Measurements from ENCODE around the gene IL21R.

IL21R gene

DNA sequence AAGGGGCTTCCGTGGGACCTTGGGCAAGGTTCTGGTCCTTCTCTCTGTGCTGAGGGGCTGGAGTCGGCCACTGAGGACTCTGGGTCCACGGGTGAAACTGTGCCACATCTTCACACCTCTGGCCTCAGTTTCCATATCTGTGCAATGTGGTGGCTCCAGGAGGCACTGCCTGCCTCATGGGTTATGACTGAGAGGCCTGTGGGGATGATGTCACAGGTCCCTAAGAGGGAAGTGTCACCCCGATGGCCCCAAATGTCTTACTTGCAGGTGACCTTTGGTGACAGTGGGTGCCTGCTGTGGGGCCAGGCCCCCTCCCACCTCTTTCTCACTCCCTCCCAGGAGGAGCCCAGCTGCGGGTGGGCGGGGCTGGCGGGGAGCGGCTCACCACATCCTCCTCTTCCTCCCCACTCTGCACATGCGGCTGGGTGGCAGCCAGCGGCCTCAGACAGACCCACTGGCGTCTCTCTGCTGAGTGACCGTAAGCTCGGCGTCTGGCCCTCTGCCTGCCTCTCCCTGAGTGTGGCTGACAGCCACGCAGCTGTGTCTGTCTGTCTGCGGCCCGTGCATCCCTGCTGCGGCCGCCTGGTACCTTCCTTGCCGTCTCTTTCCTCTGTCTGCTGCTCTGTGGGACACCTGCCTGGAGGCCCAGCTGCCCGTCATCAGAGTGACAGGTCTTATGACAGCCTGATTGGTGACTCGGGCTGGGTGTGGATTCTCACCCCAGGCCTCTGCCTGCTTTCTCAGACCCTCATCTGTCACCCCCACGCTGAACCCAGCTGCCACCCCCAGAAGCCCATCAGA lies at the start of gene IL21R:
TSS of gene IL21R (plus strand) at position 407 of the 801 bp plus-strand sequence. CDS start 27,898 bp downstream, outside the sequence.
- no peak for DNase-seq (ENCODE audit: low read depth)

DNA sequence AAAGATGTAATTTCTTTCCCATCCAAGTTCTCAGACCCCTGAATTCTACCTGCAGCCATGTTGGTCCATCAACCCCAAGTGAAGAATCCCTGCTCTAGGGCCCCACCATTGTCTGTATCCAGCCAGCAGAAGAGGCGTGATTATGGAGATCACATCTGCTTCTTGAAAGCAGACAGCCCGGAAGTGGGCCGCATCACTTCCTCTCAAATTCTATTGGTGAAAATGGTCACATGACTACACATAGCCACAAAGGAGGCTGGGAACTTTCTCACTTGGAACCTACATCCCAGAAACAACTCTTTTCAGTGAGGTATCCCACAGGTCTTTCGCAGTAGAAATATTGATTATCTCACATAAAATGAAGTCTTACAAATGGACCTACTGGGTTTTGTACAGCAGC lies 48.1 kb upstream of the IL21R start:
- no peak for DNase-seq (ENCODE audit: low read depth)

DNA sequence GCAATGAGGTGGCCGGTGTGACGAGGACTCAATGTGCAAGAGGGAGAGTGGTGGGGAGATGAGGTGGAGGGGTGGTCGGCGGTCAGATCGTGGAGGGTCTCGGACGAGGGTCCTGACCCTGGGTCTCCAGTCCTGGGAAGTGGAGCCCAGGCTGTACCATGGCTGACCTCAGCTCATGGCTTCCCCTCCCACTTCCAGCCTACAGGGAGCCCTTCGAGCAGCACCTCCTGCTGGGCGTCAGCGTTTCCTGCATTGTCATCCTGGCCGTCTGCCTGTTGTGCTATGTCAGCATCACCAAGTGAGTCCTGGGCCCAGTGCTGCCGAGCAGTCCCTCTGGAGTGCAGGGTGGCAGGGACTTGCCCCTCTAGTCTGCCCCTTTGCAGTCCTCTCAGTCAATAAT lies 46.4 kb upstream of the IL21R start:
- no peak for DNase-seq (ENCODE audit: low read depth)

DNA sequence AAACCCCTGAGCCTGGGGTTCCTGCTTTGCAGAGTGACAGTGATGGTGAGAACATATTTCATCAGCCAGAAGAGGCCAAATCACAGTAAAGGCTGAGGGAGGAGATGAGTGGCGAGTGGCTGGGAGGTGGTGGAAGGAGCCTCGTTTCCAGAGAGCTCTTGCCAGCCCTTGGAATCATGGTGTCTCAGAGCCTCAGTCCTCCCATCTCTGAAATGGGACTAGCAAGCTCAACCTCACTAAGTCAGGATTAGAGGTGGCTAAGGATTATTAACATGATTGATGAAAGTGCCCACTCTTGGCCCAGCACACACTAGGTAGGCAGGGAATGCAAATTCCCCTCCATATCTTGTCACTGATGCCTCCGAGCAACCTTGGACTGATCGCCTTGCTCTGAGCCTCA lies 45.2 kb upstream of the IL21R start:
- no peak for DNase-seq (ENCODE audit: low read depth)

DNA sequence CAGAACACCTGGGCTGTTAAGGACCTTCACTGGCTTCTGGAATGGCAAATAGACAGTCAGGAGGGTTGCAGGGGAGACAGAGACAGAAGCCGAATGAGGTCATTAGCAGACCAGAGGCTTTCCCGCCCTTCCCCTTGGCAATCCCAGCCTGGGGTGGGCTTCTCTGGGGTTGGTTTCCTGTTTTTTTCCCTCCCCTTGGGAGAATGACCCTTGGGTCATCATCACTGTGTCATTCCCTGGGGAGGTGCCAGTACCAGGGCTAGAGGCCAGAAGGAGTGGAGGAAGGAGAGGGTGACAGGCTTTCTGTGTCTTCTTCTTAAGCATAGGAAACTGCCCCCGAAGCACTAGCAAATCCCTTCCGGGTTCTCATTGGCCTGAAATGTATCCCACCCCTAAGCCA lies 42.9 kb upstream of the IL21R start:
- no peak for DNase-seq (ENCODE audit: low read depth)

DNA sequence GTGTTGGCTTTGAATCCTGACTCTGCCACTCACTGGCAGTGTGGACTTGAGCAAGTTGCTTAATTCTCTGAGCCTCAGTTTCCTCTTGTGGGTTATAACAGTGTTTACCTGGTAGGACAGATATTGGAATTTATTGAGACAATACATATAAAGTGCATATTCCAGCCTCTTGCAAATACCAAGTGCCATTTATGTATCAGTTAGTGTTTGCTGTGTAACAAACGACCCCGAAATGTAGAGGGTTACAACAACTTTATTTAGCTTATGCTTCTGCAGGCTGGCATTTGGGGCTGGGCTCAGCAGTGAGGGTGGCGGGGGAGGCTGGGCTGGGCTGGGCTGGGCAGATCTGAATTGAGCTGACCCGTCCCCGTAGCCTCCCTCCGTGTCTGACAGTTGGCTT lies 42.4 kb upstream of the IL21R start:
- DNase-seq (ENCODE audit: low read depth), result no peak

DNA sequence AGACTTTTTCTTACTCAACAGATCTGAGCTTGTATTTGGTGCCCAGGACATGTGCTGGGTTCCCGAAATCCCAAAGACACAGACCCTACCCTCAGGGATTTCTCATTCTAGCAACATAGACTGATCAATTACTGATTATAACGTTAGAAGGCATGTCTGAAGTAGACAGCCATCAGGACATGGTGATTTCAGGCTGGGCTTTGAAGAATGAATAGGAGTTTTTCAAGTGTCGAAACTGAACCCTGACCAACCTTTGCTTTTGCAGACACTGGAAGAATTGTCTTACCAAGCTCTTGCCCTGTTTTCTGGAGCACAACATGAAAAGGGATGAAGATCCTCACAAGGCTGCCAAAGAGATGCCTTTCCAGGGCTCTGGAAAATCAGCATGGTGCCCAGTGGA lies 40.0 kb upstream of the IL21R start:
- DNase-seq (ENCODE audit: low read depth), result no peak

DNA sequence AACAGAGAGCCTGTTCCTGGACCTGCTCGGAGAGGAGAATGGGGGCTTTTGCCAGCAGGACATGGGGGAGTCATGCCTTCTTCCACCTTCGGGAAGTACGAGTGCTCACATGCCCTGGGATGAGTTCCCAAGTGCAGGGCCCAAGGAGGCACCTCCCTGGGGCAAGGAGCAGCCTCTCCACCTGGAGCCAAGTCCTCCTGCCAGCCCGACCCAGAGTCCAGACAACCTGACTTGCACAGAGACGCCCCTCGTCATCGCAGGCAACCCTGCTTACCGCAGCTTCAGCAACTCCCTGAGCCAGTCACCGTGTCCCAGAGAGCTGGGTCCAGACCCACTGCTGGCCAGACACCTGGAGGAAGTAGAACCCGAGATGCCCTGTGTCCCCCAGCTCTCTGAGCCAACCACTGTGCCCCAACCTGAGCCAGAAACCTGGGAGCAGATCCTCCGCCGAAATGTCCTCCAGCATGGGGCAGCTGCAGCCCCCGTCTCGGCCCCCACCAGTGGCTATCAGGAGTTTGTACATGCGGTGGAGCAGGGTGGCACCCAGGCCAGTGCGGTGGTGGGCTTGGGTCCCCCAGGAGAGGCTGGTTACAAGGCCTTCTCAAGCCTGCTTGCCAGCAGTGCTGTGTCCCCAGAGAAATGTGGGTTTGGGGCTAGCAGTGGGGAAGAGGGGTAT lies 39.3 kb upstream of the IL21R start:
- DNase-seq (ENCODE audit: low read depth), result no peak

DNA sequence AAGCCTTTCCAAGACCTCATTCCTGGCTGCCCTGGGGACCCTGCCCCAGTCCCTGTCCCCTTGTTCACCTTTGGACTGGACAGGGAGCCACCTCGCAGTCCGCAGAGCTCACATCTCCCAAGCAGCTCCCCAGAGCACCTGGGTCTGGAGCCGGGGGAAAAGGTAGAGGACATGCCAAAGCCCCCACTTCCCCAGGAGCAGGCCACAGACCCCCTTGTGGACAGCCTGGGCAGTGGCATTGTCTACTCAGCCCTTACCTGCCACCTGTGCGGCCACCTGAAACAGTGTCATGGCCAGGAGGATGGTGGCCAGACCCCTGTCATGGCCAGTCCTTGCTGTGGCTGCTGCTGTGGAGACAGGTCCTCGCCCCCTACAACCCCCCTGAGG lies 38.7 kb upstream of the IL21R start:
- no peak for DNase-seq (ENCODE audit: low read depth)

DNA sequence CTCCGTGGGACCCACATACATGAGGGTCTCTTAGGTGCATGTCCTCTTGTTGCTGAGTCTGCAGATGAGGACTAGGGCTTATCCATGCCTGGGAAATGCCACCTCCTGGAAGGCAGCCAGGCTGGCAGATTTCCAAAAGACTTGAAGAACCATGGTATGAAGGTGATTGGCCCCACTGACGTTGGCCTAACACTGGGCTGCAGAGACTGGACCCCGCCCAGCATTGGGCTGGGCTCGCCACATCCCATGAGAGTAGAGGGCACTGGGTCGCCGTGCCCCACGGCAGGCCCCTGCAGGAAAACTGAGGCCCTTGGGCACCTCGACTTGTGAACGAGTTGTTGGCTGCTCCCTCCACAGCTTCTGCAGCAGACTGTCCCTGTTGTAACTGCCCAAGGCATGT lies 38.2 kb upstream of the IL21R start:
- no peak for DNase-seq (ENCODE audit: low read depth)

DNA sequence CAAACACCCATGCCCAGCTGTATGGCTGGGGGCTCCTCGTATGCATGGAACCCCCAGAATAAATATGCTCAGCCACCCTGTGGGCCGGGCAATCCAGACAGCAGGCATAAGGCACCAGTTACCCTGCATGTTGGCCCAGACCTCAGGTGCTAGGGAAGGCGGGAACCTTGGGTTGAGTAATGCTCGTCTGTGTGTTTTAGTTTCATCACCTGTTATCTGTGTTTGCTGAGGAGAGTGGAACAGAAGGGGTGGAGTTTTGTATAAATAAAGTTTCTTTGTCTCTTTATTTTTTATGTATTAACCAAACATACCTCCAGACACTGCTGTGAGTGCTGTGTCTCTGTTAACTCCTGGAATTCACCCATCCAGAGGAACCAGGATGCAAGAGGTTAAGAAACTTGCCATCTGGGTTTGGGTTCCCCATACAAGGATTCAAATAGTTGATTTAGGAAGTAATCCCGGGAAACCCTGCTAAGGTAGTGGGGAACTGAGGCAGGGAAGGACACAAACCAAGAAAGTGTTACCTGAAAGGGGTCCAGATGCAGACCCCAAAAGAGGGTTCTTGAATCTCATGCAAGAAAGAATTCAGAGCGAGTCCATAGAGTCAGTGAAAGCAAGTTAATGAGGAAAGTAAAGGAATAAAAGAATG lies 37.4 kb upstream of the IL21R start:
- DNase-seq (ENCODE audit: low read depth), result no peak

DNA sequence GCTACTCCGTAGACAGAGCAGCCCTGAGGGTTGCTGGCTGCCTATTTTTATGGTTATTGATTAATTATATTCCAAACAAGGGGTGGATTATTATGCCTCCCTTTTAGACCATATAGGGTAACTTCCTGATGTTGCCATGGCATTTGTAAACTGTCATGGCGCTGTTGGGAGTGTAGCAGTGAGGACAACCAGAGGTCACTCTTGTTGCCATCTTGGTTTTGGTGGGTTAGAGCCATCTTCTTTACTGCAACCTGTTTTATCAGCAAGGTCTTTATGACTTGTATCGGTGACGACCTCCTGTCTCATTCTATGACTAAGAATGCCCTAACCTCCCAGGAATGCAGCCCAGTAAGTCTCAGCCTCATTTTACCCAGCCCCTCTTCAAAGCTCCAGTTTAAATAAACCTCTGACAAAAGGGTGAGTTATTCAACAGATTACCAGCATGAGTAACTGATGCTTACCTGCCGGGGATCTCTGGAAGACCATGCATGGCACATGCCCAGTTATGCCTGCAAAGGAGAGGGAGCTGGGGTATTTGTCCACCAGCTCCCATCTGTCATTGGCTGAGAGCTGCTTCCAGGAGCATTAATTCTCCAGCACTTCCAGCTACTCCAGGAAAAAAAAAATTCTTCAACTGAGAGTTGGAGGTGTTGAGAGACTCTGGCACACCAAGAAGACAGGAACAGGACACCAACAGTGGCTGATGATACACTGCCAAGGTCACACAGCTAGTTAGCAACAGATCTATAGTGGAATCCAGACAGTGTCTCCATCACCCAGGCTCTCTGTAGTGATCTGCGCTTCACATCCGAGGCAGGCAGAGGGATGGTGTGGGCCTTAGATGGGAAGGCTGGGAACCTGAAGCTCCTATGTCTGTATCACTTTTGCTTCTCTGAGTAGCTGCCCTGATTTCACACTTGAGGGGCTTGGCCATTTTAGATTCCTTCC lies 36.6 kb upstream of the IL21R start:
- no peak for DNase-seq (ENCODE audit: low read depth)

DNA sequence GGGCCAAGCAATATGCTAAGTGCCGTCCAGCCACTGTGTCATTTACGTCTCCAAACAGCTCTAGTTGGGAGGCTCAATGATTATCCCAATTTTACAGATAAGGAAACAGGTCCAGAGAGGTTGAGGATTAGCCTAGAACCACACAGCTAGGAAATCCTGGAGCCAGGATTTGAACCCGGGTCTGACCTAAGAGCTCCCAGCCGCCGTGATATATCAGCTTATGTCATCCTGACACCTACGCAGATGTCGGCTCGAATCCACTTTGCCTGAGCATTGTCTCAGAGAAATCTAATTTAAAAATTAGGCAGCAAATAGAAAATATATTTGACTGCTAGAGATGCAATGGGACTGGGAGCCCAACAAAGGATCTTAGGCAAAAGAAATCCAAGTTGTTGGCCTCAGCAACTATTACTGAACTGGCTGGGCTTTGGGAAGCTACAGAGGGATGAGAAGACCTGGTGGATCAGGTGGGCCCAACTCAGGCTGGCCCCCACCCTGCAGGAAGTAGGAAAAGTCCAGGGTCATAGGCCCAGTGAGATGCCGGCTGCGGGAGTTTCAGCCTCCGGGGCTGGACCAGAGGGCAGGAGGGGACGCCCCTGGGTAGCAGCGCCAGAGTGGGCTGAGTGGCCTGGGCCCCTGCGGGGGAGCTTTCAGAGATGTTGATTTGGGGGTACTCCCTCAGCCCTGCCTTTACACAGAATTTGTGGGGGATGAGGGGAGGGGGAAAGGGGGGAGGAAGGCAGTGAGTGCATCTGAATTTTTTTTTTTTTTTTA lies 35.1 kb upstream of the IL21R start:
- DNase-seq (ENCODE audit: low read depth), result no peak

DNA sequence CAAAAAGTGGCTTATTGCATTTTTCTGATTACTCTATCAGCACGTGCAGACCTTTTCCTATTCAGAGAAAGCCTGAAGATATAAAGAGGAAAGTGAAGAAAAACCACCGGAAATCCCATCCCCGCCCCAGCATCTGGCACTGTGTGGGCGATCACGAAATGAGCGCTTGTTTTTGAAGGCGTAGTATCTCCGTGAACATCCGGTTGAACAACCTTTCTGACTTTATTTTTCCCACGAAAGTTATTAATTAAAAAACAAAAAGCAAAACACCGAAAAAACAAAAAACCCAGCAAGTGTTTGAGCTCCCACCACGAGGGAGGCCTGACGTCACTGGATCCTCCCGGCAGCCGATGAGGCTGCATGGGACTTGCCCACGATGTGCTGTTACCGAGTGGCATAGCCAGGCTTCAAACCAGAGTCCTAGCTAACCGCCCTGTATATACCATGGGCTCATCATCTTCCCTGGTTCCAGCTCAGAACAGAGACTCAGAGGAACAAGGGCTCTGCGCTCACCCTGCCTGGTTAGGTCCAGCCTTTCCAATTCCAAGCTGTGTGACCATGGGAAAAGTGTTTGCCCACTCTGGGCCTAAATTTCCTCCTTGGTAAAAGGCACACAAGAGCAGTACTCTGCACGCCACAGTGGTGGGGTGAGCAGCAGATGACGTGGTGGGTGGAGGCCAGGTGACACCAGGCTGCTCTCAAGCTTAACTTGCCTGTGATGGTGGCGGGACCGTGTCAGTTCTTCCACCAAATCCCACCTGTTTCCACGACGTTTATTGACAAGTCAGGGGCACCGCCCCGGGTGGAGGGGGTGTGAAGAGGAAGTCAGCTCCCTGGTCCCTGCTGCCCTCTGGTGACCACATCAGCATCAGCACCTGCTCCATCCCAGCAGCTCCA lies 34.3 kb upstream of the IL21R start:
- DNase-seq (ENCODE audit: low read depth), result no peak

DNA sequence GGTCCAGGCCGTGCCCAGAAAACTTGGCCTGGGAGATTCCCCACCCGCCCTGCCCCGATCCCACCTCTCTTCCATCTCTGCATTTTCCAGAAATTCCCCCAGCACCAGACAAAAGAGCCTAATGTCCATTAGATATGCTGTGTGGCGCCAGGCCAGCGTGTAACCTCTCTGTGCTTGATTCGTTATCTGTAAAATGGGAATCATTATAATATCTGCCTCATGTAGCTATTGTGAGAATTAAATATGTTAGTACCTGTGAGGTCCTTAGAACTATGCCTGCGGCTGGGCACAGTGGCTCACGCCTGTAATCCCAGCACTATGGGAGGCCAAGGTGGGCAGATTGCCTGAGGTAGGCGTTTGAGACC lies 33.6 kb upstream of the IL21R start:
- no peak for DNase-seq (ENCODE audit: low read depth)

DNA sequence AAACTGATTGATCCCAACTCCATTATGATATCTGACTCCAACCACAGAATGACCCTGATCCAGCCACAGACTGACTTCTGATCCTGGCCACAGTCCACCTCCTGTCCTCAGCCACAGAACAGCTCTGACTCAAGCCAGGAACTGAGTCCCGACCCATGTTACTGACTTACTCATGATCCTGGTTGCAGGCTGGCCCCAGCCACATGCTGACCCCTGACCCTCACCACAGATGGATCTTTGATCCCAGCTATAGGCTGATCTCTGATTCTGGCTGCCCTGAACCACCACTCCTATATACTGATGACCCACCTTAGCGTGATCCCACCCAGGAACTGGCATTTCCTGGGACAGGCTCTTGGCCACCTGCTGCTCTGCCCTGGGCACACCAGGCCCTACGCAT lies 32.2 kb upstream of the IL21R start:
- DNase-seq (ENCODE audit: low read depth), result no peak

DNA sequence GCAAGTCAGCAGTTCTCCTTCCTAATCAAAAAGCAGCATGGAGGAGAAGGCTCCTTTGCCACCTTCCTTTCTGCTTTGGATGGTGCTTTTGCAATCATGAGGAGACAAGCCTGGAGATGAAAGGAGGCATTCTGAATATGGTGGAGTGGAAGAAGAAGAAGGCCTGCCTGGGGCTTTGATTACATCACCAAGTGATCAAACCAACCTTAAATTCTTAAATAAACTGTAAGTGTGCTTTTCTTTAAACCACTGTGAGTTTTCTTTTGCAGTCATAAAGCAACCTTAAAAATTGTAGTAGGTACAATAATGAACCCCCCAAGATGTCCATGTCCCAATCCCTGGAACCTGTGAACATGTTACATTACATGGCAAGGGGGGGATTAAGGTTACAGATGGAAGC lies 31.7 kb upstream of the IL21R start:
- DNase-seq (ENCODE audit: low read depth), result no peak

DNA sequence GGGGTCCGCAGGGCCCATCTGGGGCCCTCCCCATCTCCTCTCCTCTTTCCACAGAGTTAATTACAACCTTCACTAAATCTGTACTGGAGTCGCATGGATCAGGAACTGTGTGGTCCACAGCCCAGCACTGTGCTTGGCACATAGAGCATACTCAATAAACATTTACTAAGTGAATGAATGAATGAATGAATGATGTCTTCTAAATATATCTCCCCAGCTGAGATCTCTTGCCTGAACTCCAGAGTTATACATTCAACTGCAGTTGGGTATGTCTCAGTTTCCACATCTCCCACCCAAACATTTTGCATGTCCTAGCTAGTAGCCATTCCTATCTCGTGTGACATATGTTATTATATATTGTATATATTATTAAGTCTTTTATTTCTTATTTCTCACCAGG lies 28.7 kb upstream of the IL21R start:
- no peak for DNase-seq (ENCODE audit: low read depth)

DNA sequence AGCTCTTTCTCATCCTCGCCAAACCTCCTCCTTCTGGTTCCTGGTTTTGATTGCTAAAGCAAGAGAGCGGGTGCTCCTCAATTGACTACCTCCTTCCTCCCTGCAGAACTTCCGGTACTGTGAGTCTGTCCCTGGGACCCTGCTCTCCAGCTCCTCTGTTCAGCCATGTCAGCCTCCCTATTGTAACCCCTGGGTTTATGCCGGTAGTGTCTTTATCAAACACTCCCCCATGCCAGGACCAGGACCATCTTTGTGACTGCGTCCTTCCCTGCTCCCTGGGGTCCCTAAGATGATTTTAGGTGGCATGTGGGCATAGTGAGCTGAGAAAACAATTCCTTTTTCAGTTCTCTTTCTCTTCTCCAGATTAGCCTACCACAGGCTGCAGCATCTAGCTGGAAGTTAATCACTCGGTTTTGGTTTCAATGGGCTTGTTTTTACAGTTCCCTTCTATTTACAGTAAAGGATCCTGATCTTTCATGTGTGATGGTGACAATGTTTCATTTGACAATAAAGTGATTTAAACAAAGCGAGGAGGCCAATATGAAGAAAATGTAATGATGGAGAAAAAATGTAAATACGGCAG lies 27.7 kb upstream of the IL21R start:
- DNase-seq (ENCODE audit: low read depth), result no peak

DNA sequence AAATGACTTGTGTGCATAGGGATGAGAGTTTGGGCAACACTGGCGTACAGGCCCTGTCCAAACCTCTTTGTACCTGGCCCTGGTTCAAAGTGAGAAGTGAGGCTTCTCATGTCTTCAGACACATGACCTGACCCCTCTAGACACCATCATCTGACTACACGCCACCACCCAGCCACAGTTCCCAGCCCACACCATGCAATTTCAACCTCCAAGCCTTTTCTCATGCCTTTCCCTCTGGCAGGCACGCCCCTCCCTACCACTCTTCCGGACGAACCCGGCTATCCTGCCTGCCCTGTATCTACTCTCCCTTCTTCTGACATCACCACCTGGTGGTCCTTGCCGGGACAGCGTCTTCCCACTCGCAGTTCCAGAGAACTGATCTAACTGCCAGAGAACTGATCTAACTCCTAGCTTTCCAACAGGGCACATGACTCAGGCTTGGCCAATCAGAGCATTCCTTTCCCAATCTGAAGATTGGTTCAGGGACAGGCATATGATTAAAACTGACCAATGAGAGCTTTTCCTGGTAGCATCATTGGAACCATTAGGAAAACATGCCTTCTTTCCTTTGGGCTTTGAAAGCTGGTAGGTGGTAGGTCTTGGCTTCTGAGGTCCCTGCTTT lies 27.1 kb upstream of the IL21R start:
- no peak for DNase-seq (ENCODE audit: low read depth)
